Hepatic stellate cell (primary cell): ENCODE data around the gene ZFPM1.

Source experiments
- DNase-seq: peaks from one replicate; pipeline ENCODE4 v3.0.0; 2011; ENCODE audit warnings: low spot score

The ZFPM1 gene

DNA sequence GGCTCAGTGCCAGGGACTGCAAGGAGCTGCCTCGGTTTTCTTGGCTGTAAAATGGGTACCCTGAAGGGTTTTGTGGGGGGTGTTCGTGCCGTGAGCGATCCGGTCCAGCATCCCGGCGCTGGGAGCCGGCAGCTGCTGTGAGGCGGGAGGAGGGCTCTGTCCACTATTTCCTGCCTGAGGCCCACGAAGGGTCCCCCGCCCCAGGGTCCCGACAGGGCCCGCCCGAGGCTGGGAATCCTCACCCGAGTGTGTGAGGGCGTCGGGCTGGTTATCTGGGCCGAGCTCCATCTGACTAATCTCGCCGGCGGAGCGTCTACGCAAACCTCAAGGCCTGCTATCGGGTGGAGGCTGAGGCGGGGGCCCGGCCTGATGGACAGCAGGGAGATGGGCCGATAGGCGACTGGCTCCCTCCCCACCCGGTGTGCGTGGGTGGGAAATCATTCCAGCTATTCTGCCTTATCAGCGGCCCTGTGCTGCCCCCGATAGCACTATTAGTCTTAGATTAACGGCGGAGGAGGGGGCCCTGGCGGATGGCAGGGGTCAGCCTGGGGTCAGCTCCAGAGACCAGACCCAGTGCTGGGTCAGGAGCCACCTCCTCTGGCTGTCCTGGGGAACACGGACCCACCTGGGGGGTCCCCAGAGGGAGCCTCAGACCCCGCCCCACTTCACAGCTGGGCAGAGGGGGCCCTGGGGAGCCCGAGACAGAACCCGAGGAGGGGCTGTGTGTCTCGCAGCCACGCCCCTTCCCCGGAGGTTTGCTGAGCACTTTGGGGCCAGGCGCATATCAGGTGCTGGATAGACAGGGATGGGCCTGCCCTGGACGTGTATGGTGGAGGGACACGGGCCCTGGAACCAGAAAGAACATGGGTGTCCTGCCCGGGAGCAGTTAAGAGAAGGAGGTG lies 44.7 kb downstream of the ZFPM1 start:
- DNase-seq, result no peak

DNA sequence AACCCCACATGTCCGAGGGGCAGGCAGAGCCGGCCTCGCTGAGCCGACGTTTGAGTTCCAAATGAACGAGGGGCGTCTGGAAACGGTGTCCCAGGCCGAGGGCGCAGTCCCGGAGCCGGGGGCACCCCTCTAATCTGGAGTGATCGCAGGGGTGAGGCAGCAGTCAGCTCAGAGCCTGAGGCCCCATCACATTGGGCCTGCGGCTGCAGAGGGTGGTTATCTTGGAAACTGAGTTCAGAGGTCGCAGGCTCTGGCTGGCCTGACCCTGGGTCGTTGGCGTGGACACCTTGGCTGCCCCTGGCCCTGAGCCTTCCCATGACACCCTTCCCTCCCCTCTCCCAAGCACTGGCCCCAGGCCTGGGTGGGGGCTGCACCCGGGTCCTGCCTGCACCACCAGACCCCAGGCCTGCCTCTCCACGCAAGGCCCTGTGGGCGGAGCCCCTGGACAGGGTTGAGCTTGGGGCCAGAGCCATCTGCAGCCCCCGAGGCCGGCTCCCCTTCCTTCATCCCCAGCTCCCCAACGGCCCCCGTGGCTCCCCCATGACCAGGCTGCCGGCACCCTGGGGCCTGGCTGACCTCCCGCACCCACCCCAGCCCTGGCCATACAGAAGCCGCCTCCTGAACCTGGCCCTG lies 45.6 kb downstream of the ZFPM1 start:
- no peak for DNase-seq

DNA sequence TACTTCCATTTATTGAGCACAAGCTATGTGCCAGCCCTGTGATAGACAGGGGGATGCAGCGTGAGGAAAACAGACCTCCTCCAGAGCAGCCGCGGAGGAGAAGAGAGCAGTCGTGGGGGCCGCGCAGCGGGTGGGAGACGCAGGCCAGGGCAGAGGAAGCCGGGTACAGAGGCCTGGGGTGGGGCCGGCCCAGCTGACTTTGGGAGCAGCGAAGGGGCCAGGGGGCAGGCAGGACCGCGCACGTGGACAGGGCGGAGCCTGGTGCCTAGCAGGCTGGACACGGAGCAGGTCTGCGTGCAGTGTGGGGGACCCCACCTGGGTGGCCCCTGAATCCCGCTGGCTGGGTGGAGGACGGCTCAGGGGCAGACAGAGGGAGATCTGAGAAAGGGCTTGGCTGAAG lies 46.2 kb downstream of the ZFPM1 start:
- DNase-seq, result no peak

DNA sequence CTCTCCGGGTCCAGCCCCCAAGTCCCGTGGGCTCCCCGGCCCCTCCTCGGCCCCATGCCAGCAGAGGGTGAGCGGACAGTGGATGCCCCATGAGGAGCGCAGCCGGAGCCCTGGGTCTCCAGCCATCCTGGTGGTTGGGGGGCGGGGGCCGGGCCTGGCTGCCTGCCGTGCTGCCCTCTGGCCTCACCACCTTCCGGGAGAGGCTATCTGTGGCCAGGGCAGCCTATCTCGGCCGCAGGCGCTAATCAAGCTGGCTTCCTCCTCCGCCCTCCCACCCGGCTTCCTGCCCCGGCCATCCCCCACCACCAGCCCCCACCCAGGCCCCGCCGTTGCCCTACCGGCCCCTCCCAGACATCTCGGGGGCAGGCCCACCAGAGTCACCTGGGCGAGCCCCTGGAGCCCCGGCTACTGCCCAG lies 46.8 kb downstream of the ZFPM1 start:
- DNase-seq, result no peak

DNA sequence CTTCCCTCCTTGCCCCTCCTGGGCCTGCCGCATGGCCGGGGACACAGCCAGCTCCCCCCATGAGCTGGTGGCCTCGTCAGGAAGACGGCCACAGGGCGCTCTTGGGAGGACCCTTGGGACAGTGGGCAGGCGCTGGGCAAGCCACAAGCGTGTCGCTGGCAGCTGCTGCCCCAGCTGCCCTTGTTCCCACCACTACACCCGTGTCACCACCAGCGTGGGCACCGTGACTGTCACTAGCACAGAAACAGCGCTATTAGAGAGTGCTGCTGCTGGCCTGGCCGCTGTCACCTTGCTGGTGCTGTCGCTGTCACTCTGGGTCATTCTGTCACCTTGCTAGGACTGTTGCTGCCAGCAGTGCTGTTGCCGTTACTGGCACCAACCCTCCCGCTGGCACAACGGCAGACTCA lies 47.2 kb downstream of the ZFPM1 start:
- no peak for DNase-seq

DNA sequence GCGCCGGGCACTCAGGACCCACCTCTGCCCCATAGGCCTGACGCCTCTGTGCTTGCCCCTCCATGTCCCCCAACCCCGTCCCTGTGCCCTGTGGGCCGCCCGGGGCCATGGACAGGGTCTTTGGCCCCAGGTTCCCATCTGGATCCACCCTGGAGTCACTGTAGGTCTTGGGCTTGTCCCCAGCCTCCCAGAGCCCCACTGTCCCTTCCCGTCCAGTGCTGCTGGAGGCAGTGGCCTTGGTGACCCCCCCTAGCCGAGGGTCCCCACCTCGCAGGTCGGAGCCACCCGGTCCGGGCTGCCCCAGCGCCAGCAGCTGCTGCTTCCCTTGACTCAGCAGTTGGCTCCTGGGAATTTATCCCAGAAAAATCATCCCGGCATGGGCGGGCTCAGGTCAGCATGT lies 49.3 kb downstream of the ZFPM1 start:
- no peak for DNase-seq

DNA sequence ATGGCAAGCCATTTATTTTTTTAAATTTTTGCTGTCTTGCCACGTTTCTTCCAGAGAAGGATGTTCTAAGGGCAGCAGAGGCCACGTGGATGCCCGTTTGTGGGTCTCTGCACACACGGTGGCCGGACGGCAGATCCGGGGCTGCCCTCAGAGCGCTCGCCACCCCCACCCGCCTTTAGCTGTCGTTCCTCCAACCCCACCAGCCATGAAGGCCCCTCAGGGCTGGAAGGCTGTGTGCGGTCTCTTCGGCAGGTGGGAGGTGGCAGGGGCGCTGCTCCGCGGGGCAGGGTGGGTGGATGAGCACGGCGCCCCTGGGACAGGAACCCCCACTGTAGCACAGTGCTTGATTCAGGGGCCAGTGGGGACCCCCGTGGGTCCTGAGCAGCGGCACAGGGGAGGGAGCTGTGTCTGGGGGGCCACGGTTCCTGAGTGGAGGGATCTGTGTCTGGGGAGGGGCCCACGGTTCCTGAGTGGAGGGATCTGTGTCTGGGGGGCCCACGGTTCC lies 49.7 kb downstream of the ZFPM1 start:
- DNase-seq, result no peak

DNA sequence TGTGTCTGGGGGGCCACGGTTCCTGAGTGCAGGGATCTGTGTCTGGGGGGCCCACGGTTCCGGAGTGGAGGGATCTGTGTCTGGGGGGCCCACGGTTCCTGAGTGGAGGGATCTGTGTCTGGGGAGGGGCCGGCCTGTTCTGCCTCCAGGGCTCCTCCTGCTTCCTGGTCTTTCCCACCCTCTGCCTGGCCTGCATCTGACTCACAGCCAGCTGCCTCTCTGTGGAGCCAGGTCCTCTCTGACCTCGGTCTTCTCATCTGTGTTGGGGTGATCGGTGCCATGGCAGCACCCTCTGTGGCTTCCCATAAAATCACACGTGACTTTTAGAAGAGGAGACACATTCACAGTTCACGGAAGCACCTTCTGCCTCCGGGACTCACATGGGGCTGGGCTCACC lies 50.3 kb downstream of the ZFPM1 start:
- no peak for DNase-seq

DNA sequence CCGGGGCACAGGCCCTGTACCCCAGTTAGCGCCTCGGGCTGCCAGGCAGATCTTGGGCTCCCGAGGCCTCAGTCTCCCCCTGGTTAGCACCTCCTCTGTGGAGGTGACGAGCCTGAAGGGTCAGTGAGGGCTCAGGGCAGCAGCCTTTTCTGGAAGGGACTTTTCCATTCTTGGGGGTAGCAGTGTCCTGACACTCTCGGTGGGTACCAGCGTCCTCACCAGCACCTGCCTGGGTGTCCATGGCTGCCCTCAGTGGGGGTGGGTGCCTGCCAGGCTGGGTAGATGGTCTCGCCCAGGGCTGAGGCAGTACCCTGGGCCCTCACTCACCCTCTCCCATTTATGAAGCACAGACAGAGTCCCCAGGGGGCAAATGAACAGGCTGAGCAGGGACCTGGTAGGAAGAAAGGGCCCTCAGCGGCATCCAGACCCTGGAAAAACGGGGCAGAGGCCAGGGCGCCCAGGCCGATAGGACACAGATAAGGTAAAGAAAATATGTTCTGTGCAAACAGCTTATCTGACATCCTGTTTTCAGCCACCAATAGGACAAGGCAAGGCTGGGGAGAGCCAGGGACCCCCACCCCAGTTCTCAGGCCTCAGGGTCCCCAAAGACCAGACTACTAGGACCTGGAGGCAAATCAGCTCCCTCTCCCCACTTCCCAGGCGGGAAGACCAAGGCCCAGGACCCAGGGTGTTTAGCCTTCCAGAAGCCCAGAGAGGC lies 50.9 kb downstream of the ZFPM1 start:
- no peak for DNase-seq

DNA sequence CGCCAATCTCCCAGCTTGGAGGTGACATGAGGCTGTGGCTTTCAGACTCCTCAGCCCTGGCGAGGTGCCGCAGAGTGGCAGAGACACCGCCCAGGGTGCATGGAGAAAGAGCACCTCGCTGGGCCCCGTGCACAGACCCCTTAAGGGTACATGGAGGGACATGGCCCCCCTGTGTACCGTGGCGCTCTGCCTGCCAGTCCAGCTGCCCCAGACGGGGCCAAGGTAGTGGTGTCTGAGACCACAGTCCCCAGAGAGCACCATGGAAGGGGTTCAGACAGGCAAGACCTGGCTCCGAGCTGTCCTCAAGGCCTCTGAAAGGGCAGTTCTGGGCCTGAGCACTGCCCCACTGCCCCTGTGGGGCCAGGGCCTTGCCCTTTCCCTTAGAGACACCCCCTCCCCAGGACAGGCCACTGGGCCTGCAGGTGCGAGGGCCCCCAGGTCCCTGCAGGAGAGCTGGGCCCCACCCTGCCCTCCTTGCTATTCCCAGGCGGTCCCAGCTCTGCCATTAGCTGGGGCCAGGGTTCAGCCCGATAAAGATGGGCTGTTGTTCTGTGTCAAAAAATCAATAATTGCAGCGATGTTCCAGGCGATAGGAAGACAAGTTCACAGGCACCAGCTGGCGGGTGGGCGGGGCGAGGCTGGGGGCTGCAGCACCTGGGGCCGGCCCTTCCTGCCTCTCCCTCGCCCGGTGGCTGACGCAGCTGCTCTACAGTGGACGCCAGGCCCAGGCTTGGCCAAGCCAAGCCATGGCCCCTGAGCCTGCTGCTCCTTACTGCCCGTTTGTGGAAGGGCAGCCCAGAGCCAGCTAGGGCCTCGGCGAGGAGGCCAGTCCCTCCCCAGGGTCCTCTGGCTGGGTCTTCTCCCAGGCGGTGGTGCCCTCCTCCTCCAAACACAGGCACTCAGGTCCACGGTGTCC lies 51.7 kb downstream of the ZFPM1 start:
- no peak for DNase-seq

DNA sequence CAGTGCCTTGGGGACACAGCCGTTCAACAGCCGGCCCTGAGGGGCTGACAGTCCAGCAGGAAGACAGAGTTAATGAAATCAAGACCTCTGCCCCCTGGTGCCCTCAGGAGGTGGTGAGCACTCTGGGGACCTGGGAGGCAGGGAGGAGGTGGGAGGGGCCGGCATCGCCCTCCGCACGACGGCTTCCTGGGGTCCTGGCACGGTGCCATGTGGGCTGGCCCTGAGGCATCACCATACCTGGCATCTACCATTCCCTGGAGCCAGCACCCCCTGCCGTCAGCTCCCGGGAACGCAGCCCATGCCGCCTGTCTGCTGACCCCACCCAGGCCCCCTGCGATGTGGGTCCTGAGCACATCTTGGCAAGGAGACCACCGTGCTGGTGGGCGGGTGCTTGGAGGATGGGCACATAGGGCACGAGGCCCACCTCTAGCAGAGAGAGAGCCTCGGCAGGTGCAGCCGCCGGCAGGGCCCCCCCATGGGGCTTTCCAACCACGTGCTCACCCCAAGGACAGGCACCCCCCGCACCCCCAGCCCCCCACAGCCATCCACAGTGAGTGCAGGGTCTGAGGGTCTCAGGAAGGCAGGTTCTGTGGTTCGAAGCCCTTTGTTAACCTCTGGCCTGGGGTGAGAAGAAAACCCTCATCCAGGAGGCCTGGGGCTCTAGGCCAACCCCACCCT lies 52.5 kb downstream of the ZFPM1 start:
- no peak for DNase-seq

DNA sequence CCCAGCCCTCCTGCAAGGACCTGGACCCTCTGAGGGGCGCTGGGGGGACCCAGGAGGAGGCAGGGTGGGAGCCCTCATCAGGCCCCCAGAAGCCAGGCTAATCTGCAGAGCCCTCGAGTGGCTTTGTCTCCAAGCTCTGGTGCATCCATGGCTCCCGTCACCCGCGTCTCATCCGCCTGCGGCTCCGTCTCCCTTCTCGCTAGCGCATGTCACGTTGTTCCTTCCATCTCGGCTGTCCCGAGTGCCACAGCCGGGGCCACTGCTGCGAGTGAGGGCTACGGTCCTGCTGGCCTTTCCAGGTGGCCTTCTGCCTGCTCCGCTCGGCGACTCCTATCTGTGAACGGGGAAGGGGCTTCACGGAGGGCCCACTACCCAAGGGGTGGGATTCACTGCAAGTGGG lies 53.6 kb downstream of the ZFPM1 start:
- no peak for DNase-seq

DNA sequence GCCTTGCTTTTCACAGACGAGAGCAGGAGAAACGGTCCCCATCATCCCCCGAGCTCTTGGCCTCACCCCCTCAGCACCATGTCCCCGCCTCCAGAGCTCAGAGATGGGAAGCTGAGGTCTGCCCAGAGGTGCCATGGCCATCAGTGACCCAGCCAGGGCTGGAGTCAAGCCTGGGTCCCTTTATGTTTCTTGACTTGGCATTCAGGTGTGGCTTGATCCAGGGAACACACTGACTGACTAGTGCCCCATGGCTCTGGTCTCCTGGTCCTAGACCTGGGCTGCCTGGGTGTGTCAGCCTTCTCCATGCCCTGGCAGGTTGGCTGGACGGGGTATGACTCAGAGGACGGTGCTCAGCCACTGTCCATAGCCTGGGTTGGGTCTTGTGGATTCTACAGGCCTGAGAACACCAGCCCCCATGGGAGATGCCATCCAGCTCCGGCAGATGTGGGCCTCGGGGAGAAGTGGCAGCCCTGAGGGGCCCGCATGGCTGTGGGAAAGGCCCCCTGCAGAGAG lies 54.2 kb downstream of the ZFPM1 start:
- DNase-seq, result no peak

DNA sequence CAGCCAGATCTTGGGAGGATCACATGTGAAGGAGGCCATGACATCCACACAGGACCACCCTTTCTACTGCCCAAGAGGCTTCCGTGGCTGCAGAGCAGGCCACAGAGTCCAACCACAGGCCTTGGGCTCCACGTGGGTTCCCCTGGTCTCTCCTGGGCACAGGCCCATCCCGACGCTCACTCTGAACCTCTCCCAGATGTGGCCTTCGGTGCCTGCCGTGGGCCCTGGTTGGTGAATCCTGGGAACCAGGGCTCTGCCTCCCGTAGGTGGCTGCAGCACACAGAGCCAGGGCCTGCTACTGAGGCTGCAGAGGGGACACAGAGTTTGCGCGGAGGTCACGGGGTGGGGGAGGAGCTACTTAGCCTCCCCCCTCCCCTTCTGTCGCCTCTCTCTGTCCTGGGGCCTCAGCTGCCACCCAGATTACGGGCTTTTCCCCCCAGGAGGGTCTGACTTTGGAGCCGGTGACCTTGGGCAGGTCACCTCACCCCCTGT lies 55.3 kb downstream of the ZFPM1 start:
- DNase-seq, result no peak

DNA sequence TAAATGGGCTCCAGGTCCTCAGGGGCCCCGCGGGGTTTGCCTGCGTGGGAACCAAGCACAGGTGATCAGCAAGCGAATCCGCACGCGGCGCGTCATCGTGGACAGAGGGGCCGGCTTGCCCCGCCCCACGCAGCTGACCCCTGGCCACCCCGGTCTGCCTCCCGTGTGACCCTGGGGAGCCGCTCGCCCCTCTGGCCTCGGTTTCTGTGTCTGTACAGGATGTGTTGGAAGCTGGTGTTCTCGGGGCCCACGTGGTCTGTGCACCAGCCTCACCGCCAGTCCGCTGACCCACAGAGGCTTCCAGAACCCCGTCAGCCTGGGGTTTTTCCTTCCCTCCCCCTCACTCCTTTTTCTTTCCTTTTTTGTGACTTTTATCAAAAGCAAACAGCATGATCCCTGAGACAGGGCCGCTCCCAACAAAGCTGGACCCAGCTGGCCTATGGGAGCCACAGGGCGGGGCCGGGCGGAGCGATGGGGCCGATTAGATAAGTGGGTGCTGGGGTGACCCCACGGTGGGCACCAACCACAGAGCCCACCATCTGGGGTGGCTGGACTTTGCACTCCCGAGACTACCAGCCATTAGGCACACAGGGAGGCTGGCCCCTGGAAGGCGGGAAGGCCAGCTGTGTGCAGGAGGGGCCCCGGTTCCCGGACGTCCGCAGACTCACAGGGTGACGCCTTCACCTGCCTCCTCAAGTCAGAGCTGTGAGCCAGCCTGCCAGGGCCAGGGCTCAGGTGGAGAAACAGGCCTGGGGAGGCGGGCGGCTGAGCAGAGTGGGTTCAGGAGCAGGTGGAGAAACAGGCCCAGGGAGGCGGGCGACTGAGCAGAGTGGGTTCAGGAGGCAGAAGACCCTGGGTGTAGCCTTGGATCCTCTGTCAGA lies 56.0 kb downstream of the ZFPM1 start:
- no peak for DNase-seq

DNA sequence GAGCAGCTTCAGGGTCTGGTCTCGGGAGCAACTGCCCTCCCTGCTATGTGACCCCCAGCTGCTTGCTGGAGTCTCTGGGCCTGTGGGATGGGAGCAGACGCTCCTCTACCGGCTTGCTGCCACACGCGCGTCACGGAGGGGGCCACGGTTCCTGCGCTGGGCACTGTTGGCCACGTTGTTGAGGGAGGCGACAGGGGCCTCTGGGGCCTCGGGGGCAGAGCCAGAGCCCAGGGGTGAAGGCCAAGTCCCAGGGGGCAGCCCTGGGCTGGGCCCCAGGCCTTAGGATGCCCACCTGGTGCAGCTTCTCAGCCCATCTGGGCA lies 56.6 kb downstream of the ZFPM1 start:
- no peak for DNase-seq

DNA sequence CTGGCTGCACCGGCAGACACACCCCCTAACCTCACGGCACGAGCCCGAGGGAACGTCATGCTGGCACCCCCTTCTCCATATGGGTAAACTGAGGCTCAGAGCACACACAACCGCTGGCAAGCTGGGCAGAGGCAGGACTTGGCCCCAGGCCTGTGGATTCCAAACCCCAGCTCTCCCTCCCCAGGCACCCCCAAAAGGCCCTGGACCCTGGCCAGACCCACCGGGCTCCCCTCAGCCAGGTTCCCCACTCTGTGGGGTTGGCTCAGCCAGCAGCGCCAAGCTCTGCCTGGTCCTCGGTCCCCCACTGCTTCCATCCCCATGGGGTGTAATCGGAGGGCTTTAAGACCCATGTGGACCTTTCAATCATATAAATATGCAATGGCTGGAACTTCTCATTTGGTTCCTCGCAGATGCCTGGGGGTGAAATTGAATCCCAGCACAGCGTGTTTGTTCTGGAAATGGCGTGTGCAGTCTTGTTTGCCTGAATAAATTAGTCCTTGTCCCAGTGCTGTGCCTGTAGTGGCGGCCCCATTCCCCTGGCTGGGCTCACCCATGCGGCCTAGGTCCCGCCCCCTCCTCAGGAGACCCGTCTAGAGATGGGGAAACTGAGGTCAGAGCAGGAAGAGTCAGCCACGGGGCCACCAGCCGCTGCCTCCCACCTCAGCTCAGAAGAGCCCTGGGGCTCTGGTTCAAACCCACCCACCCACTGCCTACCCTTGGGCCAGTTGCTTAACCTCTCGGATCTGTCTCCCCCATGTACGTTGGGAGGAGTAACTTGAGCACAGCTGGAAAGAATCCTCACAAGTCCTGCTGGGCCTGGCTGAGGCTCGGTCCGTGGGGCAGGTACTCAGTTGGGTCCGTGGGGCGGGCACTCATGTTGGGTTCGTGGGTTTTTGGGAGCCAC lies 57.3 kb downstream of the ZFPM1 start:
- no peak for DNase-seq

DNA sequence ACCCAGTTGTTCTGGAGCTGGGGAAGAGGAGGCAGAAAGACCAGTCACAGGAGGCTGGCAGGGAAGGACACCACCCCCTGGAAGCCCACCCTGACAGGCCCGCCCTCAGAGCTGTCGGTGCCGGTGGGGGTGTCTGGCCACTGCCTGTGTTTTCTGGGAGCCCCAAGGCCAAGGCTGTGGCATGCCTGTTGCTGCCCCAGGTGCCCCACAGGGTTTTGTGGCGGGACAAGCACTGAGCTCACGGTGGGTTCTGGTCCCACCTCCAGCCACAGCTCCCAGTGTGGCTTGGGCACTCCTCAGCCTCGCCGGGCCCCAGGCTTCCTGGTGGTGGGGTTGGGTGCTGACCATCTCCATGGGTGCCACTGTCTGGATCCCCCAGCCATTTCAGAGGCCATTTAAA lies 58.0 kb downstream of the ZFPM1 start:
- DNase-seq, result no peak

DNA sequence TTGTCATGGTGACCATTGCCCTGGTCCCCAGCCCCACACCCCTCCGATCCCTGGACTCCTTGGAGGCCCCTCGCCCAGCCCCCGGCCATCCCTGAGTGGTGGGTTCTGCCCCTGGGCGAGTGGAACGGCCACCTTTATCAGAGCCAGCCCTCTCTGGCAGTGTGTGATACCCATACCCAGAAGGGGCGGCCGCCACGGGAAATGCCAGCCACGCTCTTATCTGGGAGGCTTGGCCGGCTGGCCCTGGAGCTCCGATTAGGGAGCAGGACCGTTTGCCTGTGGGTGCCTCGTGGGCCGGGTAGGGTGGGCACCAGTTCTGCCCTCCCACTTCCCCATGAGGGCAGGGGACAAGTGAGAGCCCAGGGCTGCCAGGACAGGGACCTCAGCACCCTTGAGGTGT lies 58.8 kb downstream of the ZFPM1 start:
- DNase-seq, result no peak
